SU-DHL-6 (cell line): ENCODE measurements around the gene TMEM220.

ENCODE experiments used
- H2AFZ ChIP-seq: fragments of 200-600 bp; sonication (generic); 2 replicates; pipeline ENCODE4 v1.6.1; 2014; ENCODE audit warnings: low read depth, mild to moderate bottlenecking, moderate library complexity, mixed read lengths, antibody characterized with exemption, low read length; ENCODE audit not compliant: severe bottlenecking
- H3F3A ChIP-seq: fragments of 200-600 bp; shearing (Covaris generic); 2 replicates; pipeline ENCODE4 v1.6.0; 2016; ENCODE audit warnings: antibody characterized with exemption, mild to moderate bottlenecking; ENCODE audit not compliant: insufficient read depth
- H3K27ac ChIP-seq: fragments of 200-600 bp; sonication (generic); 2 replicates; pipeline ENCODE4 v1.5.1; 2016; ENCODE audit warnings: low read depth, mild to moderate bottlenecking, low read length, moderate library complexity, mixed read lengths
- H3K27me3 ChIP-seq: fragments of 200-600 bp; sonication (generic), shearing (Covaris generic); 2 replicates; pipeline ENCODE4 v1.6.0; 2014; ENCODE audit warnings: mild to moderate bottlenecking, low read length
- H3K36me3 ChIP-seq: fragments of 200-600 bp; sonication (generic); 2 replicates; pipeline ENCODE4 v1.6.1; 2014; ENCODE audit warnings: mild to moderate bottlenecking, low read length, mixed read lengths
- H3K4me2 ChIP-seq: fragments of 300-600, 200-600 bp; shearing (Covaris generic), sonication (generic); 2 replicates; pipeline ENCODE4 v1.6.0; 2014; ENCODE audit warnings: low read length, low read depth, mild to moderate bottlenecking; ENCODE audit not compliant: poor library complexity, severe bottlenecking
- H3K4me3 ChIP-seq: fragments of 200-600 bp; sonication (generic); 2 replicates; pipeline ENCODE4 v1.5.1; 2014; ENCODE audit warnings: antibody characterized with exemption, low read length, mild to moderate bottlenecking, mixed read lengths; ENCODE audit not compliant: insufficient read depth, poor library complexity, severe bottlenecking
- H3K79me2 ChIP-seq: fragments of 200-600 bp; sonication (generic); 2 replicates; pipeline ENCODE4 v1.6.1; 2014; ENCODE audit warnings: mild to moderate bottlenecking, low read length, moderate library complexity; ENCODE audit not compliant: insufficient read depth
- H3K9ac ChIP-seq: fragments of 200-600 bp; sonication (generic); 2 replicates; pipeline ENCODE4 v1.7.0; 2014; ENCODE audit warnings: mild to moderate bottlenecking, low read length
- H3K9me2 ChIP-seq: fragments of 200-600 bp; sonication (generic); replicated peaks from 2 replicates; pipeline ENCODE4 v1.6.1; 2014; ENCODE audit warnings: low read length; ENCODE audit not compliant: insufficient read depth
- H3K9me3 ChIP-seq: fragments of 200-600 bp; sonication (generic); 2 replicates; pipeline ENCODE4 v1.6.1; 2014; ENCODE audit warnings: low read length, mixed read lengths; ENCODE audit not compliant: insufficient read depth
- H4K20me1 ChIP-seq: fragments of 200-600 bp; sonication (generic); 2 replicates; pipeline ENCODE4 v1.6.1; 2014; ENCODE audit warnings: low read depth, mild to moderate bottlenecking, antibody characterized with exemption, low read length, moderate library complexity, mixed read lengths
- EZH2phosphoT487 ChIP-seq: fragments of 200-600 bp; sonication (generic), shearing (Covaris generic); conservative IDR thresholded peaks from 2 replicates; pipeline ENCODE4 v1.6.1; 2018; ENCODE audit warnings: mild to moderate bottlenecking, antibody characterized with exemption, low read length, moderate library complexity, mixed read lengths
- TF ChIP-seq, protein P1 (sequence below): fragments of 200-600 bp; sonication (generic); IDR thresholded peaks from one replicate; pipeline ENCODE4 v1.5.1; 2017; ENCODE audit warnings: antibody characterized with exemption, mild to moderate bottlenecking, low read length, moderate library complexity; ENCODE audit not compliant: insufficient read depth, poor library complexity, severe bottlenecking

Gene TMEM220

DNA sequence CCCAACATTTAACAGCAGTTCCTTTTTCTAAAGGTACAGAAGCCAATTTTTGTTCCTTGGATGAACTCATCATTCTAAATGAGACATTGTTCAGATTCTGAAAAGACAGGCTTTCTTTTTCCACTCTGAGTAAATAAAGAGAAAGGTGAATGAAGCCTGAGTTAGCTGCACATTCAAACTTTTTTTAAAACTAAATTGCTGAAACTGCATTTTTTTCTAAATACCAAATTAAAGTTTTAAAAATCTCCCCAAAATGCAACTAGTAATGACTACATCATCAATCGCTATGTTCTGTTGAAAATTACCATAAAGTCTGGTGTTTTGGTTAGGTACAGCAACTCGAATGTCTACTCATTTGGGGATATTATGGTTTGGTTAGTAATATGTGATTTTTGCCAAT is 42.3 kb downstream of the TMEM220 start:
- Histone ChIP-seq H3K27ac (no peak overlapping the region), H3K79me2 (peaks cover 39% of the 10 kb centered on the region), H3K9ac (no peak overlapping the region), H3K4me3 (no peak overlapping the region), H3K9me2 (no peaks in the 10 kb centered on the region), H3K9me3 (no peaks in the 10 kb centered on the region), H3K27me3 (no peaks in the 10 kb centered on the region), H2AFZ (no peak overlapping the region), H4K20me1 (peaks cover 18% of the 10 kb centered on the region; the same call in 1 of the 2 replicates), H3F3A (0 out of 2 replicates have a peak, but pooled peaks cover 2% of the 10 kb centered on the region), H3K4me2 (no peak overlapping the region), H3K36me3 (peaks cover 62% of the 10 kb centered on the region)
- no peak for TF ChIP-seq EZH2phosphoT487

DNA sequence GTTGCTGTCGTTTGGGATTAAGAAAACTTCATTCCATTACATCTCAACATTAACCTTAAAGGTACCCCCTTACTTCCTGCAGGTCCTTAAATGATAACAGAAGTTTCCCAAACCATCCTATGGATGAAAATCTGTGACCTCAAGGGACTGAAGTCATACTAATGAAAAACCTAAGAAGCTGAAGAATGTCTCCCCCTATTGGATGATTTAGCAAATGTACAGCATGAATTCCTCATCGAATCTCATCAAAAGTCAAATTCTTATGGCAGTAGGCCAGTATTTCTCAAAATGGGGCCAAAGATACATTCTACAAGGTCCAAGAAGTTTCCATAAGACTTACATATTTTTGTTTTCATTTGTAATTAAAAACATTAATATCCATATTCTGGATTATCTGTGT is 46.0 kb downstream of the TMEM220 start:
- TF ChIP-seq, protein P1, sequence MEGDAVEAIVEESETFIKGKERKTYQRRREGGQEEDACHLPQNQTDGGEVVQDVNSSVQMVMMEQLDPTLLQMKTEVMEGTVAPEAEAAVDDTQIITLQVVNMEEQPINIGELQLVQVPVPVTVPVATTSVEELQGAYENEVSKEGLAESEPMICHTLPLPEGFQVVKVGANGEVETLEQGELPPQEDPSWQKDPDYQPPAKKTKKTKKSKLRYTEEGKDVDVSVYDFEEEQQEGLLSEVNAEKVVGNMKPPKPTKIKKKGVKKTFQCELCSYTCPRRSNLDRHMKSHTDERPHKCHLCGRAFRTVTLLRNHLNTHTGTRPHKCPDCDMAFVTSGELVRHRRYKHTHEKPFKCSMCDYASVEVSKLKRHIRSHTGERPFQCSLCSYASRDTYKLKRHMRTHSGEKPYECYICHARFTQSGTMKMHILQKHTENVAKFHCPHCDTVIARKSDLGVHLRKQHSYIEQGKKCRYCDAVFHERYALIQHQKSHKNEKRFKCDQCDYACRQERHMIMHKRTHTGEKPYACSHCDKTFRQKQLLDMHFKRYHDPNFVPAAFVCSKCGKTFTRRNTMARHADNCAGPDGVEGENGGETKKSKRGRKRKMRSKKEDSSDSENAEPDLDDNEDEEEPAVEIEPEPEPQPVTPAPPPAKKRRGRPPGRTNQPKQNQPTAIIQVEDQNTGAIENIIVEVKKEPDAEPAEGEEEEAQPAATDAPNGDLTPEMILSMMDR: peak; percentile 28
- no peak for TF ChIP-seq EZH2phosphoT487
- H3K9ac ChIP-seq: no peak overlapping the region
- peaks cover 36% of the 10 kb centered on the region for H3K36me3 ChIP-seq
- no peak overlapping the region for H2AFZ ChIP-seq
- H3K9me3 ChIP-seq: no peaks in the 10 kb centered on the region
- H3K27ac ChIP-seq: no peak overlapping the region
- H3K79me2 ChIP-seq: peaks cover 14% of the 10 kb centered on the region
- no peaks in the 10 kb centered on the region for H3K9me2 ChIP-seq
- H3K27me3 ChIP-seq: no peaks in the 10 kb centered on the region
- 0 out of 2 replicates have a peak, but pooled peaks cover 2% of the 10 kb centered on the region for H3F3A ChIP-seq
- no peak overlapping the region for H3K4me2 ChIP-seq
- peaks cover 5% of the 10 kb centered on the region; the same call in 1 of the 2 replicates for H4K20me1 ChIP-seq
- H3K4me3 ChIP-seq: no peak overlapping the region

DNA sequence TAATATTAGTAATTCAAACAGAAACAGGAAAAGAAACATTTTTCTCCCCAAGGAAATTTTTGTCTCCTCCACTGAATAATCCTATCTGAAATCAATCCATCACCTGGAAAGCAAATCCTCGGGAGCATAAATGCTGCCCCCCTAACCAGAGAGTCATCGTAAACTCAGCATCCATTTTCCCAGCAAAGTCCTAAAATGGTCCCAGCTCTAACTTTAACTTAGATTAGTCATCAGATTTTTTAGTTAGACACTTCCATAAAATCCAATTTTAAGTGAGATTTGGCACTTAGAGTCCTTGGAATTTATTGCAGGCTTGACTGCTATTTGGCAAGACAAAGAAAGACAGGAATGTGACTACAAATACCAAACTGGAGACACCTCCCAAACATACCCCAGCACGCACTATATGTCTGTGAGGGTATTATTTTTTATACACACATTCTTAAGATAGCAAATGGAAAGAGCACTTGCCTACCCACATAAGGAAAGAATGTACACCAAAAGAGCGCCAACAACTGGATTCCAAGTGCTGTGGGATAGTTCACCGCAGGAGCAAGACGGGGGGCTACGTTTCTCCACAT is 47.9 kb downstream of the TMEM220 start:
- no peak overlapping the region for H2AFZ ChIP-seq
- no peak overlapping the region for H3K9ac ChIP-seq
- no peak overlapping the region for H3K27ac ChIP-seq
- TF ChIP-seq, protein P1: no peak
- no peak for TF ChIP-seq EZH2phosphoT487
- no peaks in the 10 kb centered on the region for H3K27me3 ChIP-seq
- H3K79me2 ChIP-seq: 0 out of 2 replicates have a peak, but pooled peaks cover 5% of the 10 kb centered on the region
- no peaks in the 10 kb centered on the region for H3K9me2 ChIP-seq
- H3F3A ChIP-seq: 0 out of 2 replicates have a peak, but pooled peaks cover 2% of the 10 kb centered on the region
- no peak overlapping the region for H3K4me3 ChIP-seq
- no peak overlapping the region for H3K4me2 ChIP-seq
- no peaks in the 10 kb centered on the region for H3K9me3 ChIP-seq
- H4K20me1 ChIP-seq: no peaks in the 10 kb centered on the region
- H3K36me3 ChIP-seq: peaks cover 30% of the 10 kb centered on the region

DNA sequence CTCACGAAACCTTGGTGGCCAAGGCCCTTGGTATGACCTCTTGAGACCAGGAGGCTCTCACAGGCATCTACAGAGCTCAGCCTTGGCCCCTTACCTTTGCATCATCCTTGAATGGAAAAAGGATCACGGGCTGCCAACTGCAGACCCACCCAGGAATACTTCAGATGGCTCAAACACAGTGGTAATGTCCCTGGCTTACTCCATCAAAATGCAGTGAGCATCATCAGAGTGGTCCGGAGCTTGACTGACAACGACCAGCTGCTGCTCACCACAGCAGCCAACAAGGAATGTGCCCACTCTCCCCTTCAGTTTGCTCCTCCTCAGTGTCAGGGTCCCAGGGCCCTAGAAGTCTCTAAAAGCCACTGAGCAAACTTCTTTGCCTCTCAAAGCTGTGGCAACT is 55.1 kb downstream of the TMEM220 start:
- H2AFZ ChIP-seq: no peak overlapping the region
- no peak overlapping the region for H3K9ac ChIP-seq
- no peaks in the 10 kb centered on the region for H3K9me2 ChIP-seq
- peaks cover 5% of the 10 kb centered on the region; the same call in 1 of the 2 replicates for H3F3A ChIP-seq
- no peaks in the 10 kb centered on the region for H3K9me3 ChIP-seq
- no peak overlapping the region for H3K4me3 ChIP-seq
- no peak overlapping the region for H3K27ac ChIP-seq
- no peaks in the 10 kb centered on the region for H4K20me1 ChIP-seq
- H3K4me2 ChIP-seq: no peak overlapping the region
- H3K27me3 ChIP-seq: no peaks in the 10 kb centered on the region
- no peaks in the 10 kb centered on the region for H3K79me2 ChIP-seq
- TF ChIP-seq EZH2phosphoT487: no peak
- TF ChIP-seq, protein P1: no peak
- no peaks in the 10 kb centered on the region; the same call in 1 of the 2 replicates for H3K36me3 ChIP-seq
